A549 (cell line): ENCODE results near the gene SPTB. TPM values are rescaled to one million over a fixed set of nuclear protein-coding genes. Genes with fewer than 3 reads are reported as not detected.

Experiments used
- ATAC-seq, 2 experiments: fragments of 200-7000 bp in 1 of 2; fragments of >200 bp in 1 of 2; cut with Nextera tagmentation in 1 of 2; cut with Tn5 transposase in 1 of 2; 3 replicates each; pipeline versions ENCODE4 v1.8.0 to v1.9.1; 2018 to 2020; ENCODE audit warnings: mild to moderate bottlenecking in 1 of 2, moderate library complexity in 1 of 2
- CTCF ChIA-PET: fragments of 300-600 bp; sonication (Branson Sonifier 250); formaldehyde crosslinking; extraction: SDS; loops from one replicate; lab custom pipeline; 2021; ENCODE audit warnings: antibody characterized with exemption, inconsistent platforms; lab: Yijun Ruan, JAX
- POLR2A ChIA-PET: fragments of 350-600 bp; formaldehyde crosslinking; extraction: SDS; loops from one replicate; lab custom pipeline; 2021; ENCODE audit warnings: antibody characterized with exemption, inconsistent platforms; lab: Yijun Ruan, JAX
- DNase-seq, 2 experiments: peaks; one replicate each; pipeline versions ENCODE4 v3.0.0 to v3.0.0-alpha.2; 2011 to 2016; ENCODE audit warnings: low read depth in 1 of 2, low spot score in 1 of 2
- FAIRE-seq: peaks from 2 replicates; lab custom pipeline; 2011; peaks lifted over from hg19 to GRCh38; lab: Jason Lieb, UNC
- H3K27ac ChIP-seq, 2 experiments: fragments of >200 bp; sonication (Bioruptor Twin); formaldehyde crosslinking; 3 replicates each; pipeline ENCODE4 v1.5.1; 2016 to 2017
- H3K4me1 ChIP-seq: fragments of >200 bp; sonication (Bioruptor Twin); formaldehyde crosslinking; 3 replicates; pipeline ENCODE4 v1.6.1; 2016
- H3K4me2 ChIP-seq: fragments of >200 bp; sonication (Bioruptor Twin); formaldehyde crosslinking; 3 replicates; pipeline ENCODE4 v1.6.1; 2016
- H3K4me3 ChIP-seq: fragments of >200 bp; sonication (Bioruptor Twin); formaldehyde crosslinking; 3 replicates; pipeline ENCODE4 v1.5.1; 2016
- H3K9me3 ChIP-seq: fragments of >200 bp; sonication (Bioruptor Twin); formaldehyde crosslinking; 3 replicates; pipeline ENCODE4 v1.6.1; 2016
- CBX2 ChIP-seq: fragments of 200-600 bp; sonication (generic); IDR thresholded peaks from 2 replicates; pipeline ENCODE4 v1.6.1; 2016; ENCODE audit warnings: low read depth, mild to moderate bottlenecking, borderline replicate concordance
- CTCF ChIP-seq: fragments of >200 bp; sonication (Bioruptor Twin); formaldehyde crosslinking; IDR thresholded peaks from 3 replicates; pipeline ENCODE4 v1.5.1; 2016
- FOSB ChIP-seq: fragments of 250-450 bp; sonication (Bioruptor Pico); IDR thresholded peaks from 2 replicates; pipeline ENCODE4 v1.5.0; 2020; ENCODE audit warnings: mild to moderate bottlenecking, moderate library complexity
- FOXS1 ChIP-seq: fragments of 250-450 bp; sonication (Bioruptor Pico); IDR thresholded peaks from 2 replicates; pipeline ENCODE4 v1.5.0; 2020; ENCODE audit warnings: mild to moderate bottlenecking, moderate library complexity
- GATA3 ChIP-seq: IDR thresholded peaks from 2 replicates; pipeline ENCODE4 v1.6.1; 2012; ENCODE audit warnings: borderline replicate concordance
- HEYL ChIP-seq: fragments of 250-450 bp; sonication (Bioruptor Pico); IDR thresholded peaks from 2 replicates; pipeline ENCODE4 v1.8.0; 2021; ENCODE audit warnings: mild to moderate bottlenecking, moderate library complexity
- JUN ChIP-seq, 2 experiments: fragments of >200 bp; sonication (Bioruptor Twin); formaldehyde crosslinking; IDR thresholded peaks; 2 replicates in 1 of 2; 3 replicates in 1 of 2; pipeline ENCODE4 v1.6.1; 2016 to 2017
- JUNB ChIP-seq: fragments of >200 bp; sonication (Bioruptor Twin); formaldehyde crosslinking; IDR thresholded peaks from 2 replicates; pipeline ENCODE4 v1.6.1; 2016
- MAZ ChIP-seq: fragments of 150-350 bp; IDR thresholded peaks from 2 replicates; pipeline ENCODE4 v1.6.1; 2014; ENCODE audit warnings: antibody characterized with exemption, low read depth, low read length, borderline replicate concordance
- MYC ChIP-seq: IDR thresholded peaks from 2 replicates; pipeline ENCODE4 v1.6.1; 2012; ENCODE audit warnings: mild to moderate bottlenecking, inconsistent platforms, low read length, improper control_type of control experiment, borderline replicate concordance
- NPAS2 ChIP-seq: fragments of 250-450 bp; sonication (Bioruptor Pico); IDR thresholded peaks from 2 replicates; pipeline ENCODE4 v1.8.0; 2022; ENCODE audit warnings: mild to moderate bottlenecking, moderate library complexity, borderline replicate concordance
- PHF8 ChIP-seq: fragments of 200-600 bp; sonication (generic); IDR thresholded peaks from 2 replicates; pipeline ENCODE4 v1.6.1; 2016; ENCODE audit warnings: low read depth, mild to moderate bottlenecking, antibody characterized with exemption, moderate library complexity, borderline replicate concordance
- POLR2A ChIP-seq: IDR thresholded peaks from 2 replicates; pipeline ENCODE4 v1.6.1; 2012; ENCODE audit warnings: mild to moderate bottlenecking, low read length
- RAD21 ChIP-seq, 2 experiments: fragments of >200 bp in 1 of 2; sonication (Bioruptor Twin) in 1 of 2; formaldehyde crosslinking in 1 of 2; IDR thresholded peaks in 1 of 2; conservative IDR thresholded peaks in 1 of 2; 2 replicates in 1 of 2; 3 replicates in 1 of 2; pipeline ENCODE4 v1.6.1; 2012 to 2018; ENCODE audit warnings: inconsistent platforms in 1 of 2
- RARB ChIP-seq: fragments of 250-450 bp; sonication (Bioruptor Pico); IDR thresholded peaks from 2 replicates; pipeline ENCODE4 v1.8.0; 2021; ENCODE audit warnings: mild to moderate bottlenecking, moderate library complexity
- RFX5 ChIP-seq: fragments of 450-650 bp; IDR thresholded peaks from 2 replicates; pipeline ENCODE4 v1.7.1; 2014; ENCODE audit warnings: antibody characterized with exemption, mild to moderate bottlenecking, moderate library complexity
- SMC3 ChIP-seq: fragments of >200 bp; sonication (Bioruptor Twin); formaldehyde crosslinking; IDR thresholded peaks from 3 replicates; pipeline ENCODE4 v1.6.1; 2018; ENCODE audit warnings: inconsistent platforms
- SREBF2 ChIP-seq: fragments of 450-650 bp; IDR thresholded peaks from 2 replicates; pipeline ENCODE4 v1.6.1; 2014; ENCODE audit warnings: mild to moderate bottlenecking, moderate library complexity
- TFCP2L1 ChIP-seq: fragments of 250-450 bp; sonication (Bioruptor Pico); IDR thresholded peaks from 2 replicates; pipeline ENCODE4 v1.5.0; 2021; ENCODE audit warnings: mild to moderate bottlenecking
- ZFP36 ChIP-seq: fragments of 450-650 bp; IDR thresholded peaks from 2 replicates; pipeline ENCODE4 v1.6.1; 2014; ENCODE audit warnings: borderline replicate concordance; ENCODE audit not compliant: partially characterized antibody
- ZSCAN20 ChIP-seq: fragments of 250-450 bp; sonication (Bioruptor Pico); IDR thresholded peaks from 2 replicates; pipeline ENCODE4 v1.8.0; 2022; ENCODE audit warnings: mild to moderate bottlenecking, moderate library complexity
- WGBS: methylation state at CpG from one replicate; pipeline ENCODE4 v1.1.6; 2017; ENCODE audit errors: missing lambda C conversion rate; 5-methylcytosine and 5-hydroxymethylcytosine counted together
- polyA plus RNA-seq, 4 experiments: library from polyadenylated mRNA; depleted of rRNA in 3 of 4; stranded (reverse); fragments of >200 nt; fragmentation: RNase III in 1 of 4; extraction: RNeasy Plus Mini Kit Qiagen cat#74134 plus additional on column Dnase treatment in 1 of 4; gene quantifications; 2 replicates in 3 of 4; 3 replicates in 1 of 4; pipeline ENCODE4 v1.2.3, GENCODE V29; 2011 to 2017
- TF ChIP-seq, protein P1 (sequence below): fragments of >200 bp; sonication (Bioruptor Twin); formaldehyde crosslinking; IDR thresholded peaks from 3 replicates; pipeline ENCODE4 v1.6.1; 2016
- TF ChIP-seq, protein P2 (sequence below): fragments of >200 bp; sonication (Bioruptor Twin); formaldehyde crosslinking; IDR thresholded peaks from 2 replicates; pipeline ENCODE4 v1.6.1; 2016
- TF ChIP-seq, protein P3 (sequence below): IDR thresholded peaks from 2 replicates; pipeline ENCODE4 v1.6.1; 2012; ENCODE audit warnings: low read depth, borderline replicate concordance

The SPTB gene
- polyA plus RNA-seq, 2 of the 4 experiments (the other 2 are of a cell fraction), result 0.27 to 2.1 TPM

GRCh38 chr14:64741200-64741599 is 138.5 kb downstream of the SPTB start:
- POLR2A ChIA-PET, result no interaction called here
- 96% methylated on average over 8 of the region's 15 CpGs for WGBS

GRCh38 chr14:64738281-64738804 is 141.4 kb downstream of the SPTB start:
- ATAC-seq (no peak), DNase-seq (no peak), FAIRE-seq (no peak)
- no peaks in the 10 kb centered on the region for H3K9me3 ChIP-seq
- CTCF ChIA-PET, result interaction anchor here (0.8 to 1.5 kb wide), 5 partner anchors 12 to 153 kb away, joined by 3 read pairs; no protein-coding TSS in a partner anchor
- 83% methylated on average over 9 of the region's 9 CpGs for WGBS
- POLR2A ChIA-PET, result no interaction called here
- TF ChIP-seq RFX5 (no peak), MAZ (no peak), TFCP2L1 (CRISPR knock-in tag) (no peak), JUNB (no peak), NPAS2 (CRISPR knock-in tag) (no peak), FOXS1 (no peak), CTCF (no peak)
- TF ChIP-seq, protein P1, sequence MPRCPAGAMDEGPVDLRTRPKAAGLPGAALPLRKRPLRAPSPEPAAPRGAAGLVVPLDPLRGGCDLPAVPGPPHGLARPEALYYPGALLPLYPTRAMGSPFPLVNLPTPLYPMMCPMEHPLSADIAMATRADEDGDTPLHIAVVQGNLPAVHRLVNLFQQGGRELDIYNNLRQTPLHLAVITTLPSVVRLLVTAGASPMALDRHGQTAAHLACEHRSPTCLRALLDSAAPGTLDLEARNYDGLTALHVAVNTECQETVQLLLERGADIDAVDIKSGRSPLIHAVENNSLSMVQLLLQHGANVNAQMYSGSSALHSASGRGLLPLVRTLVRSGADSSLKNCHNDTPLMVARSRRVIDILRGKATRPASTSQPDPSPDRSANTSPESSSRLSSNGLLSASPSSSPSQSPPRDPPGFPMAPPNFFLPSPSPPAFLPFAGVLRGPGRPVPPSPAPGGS, result no peak
- TF ChIP-seq, protein P2, sequence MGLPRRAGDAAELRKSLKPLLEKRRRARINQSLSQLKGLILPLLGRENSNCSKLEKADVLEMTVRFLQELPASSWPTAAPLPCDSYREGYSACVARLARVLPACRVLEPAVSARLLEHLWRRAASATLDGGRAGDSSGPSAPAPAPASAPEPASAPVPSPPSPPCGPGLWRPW, result no peak
- H3K4me2 ChIP-seq, result no peak overlapping the region
- no peak overlapping the region for H3K4me3 ChIP-seq
- H3K27ac ChIP-seq, result no peak overlapping the region
- peaks cover 17% of the 10 kb centered on the region; the same call in 2 of the 3 replicates for H3K4me1 ChIP-seq

More at GRCh38 chr14:64741200-64741599, 138.5 kb downstream of the SPTB start:
- CTCF ChIA-PET, result interaction anchor here (0.8 to 1.9 kb wide), 8 partner anchors 9 to 69 kb away, joined by 3 to 8 read pairs (median 4); no protein-coding TSS in a partner anchor
- Histone ChIP-seq H3K4me2 (no peak overlapping the region), H3K9me3 (no peaks in the 10 kb centered on the region), H3K27ac (no peak overlapping the region), H3K4me1 (peaks cover 18% of the 10 kb centered on the region; the same call in 2 of the 3 replicates)
- DNase-seq, result no peak
- TF ChIP-seq HEYL (no peak), RARB (CRISPR knock-in tag) (no peak), ZSCAN20 (CRISPR knock-in tag) (no peak), PHF8 (no peak), CBX2 (no peak), SMC3 (no peak), JUN (IDR thresholded peaks at IDR 0.05) (no peak), POLR2A (no peak), SREBF2 (no peak), FOSB (CRISPR knock-in tag) (no peak), ZFP36 (no peak), CTCF (no peak), MYC (no peak), GATA3 (no peak), RAD21 (conservative IDR thresholded peaks at IDR 0.05 in 1 of 2, IDR thresholded peaks at IDR 0.05 in 1 of 2) (no peak)
- TF ChIP-seq, protein P1, result no peak
- TF ChIP-seq, protein P3, sequence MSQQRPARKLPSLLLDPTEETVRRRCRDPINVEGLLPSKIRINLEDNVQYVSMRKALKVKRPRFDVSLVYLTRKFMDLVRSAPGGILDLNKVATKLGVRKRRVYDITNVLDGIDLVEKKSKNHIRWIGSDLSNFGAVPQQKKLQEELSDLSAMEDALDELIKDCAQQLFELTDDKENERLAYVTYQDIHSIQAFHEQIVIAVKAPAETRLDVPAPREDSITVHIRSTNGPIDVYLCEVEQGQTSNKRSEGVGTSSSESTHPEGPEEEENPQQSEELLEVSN, result no peak
- TF ChIP-seq, all 56 proteins: peak for 0
- no peak overlapping the region for H3K4me3 ChIP-seq
- FAIRE-seq, result no peak
- ATAC-seq, result no peak
